Measurements from ENCODE around the gene PSMG2.

PSMG2 gene

GRCh38 chr18:12737243-12737902, 34.5 kb downstream of the PSMG2 start:
- H3K79me2 ChIP-seq (ENCODE audit: control insufficient read depth, low read length), result no peaks in the 10 kb centered on the region
- TF ChIP-seq CTCF (IDR thresholded peaks at IDR 0.05; ENCODE audit: low read depth, low read length, poor library complexity, severe bottlenecking) (no peak), EZH2phosphoT487 (IDR thresholded peaks at IDR 0.05; ENCODE audit: borderline replicate concordance, low read length) (no peak)
- no peaks in the 10 kb centered on the region for H3F3A ChIP-seq (ENCODE audit: control insufficient read depth, insufficient read depth)
- H3K4me3 ChIP-seq (ENCODE audit: low read length), result no peak overlapping the region
- no peaks in the 10 kb centered on the region for H4K20me1 ChIP-seq (ENCODE audit: control insufficient read depth, insufficient read depth, low read depth, low read length)
- H3K9me2 ChIP-seq (replicated peaks; ENCODE audit: control insufficient read depth, low read length), result no peaks in the 10 kb centered on the region
- H3K27me3 ChIP-seq (ENCODE audit: control insufficient read depth, low read length), result 0 out of 2 replicates have a peak, but pooled peaks cover 2% of the 10 kb centered on the region
- H3K36me3 ChIP-seq (ENCODE audit: control insufficient read depth, low read length), result no peaks in the 10 kb centered on the region
- no peaks in the 10 kb centered on the region for H3K4me1 ChIP-seq (ENCODE audit: control insufficient read depth, low read length)
- H3K9me3 ChIP-seq (ENCODE audit: control insufficient read depth, insufficient read depth, low read length), result no peaks in the 10 kb centered on the region
- no peak overlapping the region for H3K27ac ChIP-seq (ENCODE audit: low read depth, low read length)
- no peak overlapping the region for H3K4me2 ChIP-seq (ENCODE audit: low read length)

GRCh38 chr18:12741351-12741750, 38.5 kb downstream of the PSMG2 start:
- H3K4me2 ChIP-seq (ENCODE audit: low read length), result no peak overlapping the region
- H3K27ac ChIP-seq (ENCODE audit: low read depth, low read length), result no peak overlapping the region
- TF ChIP-seq EZH2phosphoT487 (IDR thresholded peaks at IDR 0.05; ENCODE audit: borderline replicate concordance, low read length) (no peak), CTCF (IDR thresholded peaks at IDR 0.05; ENCODE audit: low read depth, low read length, poor library complexity, severe bottlenecking) (no peak)

GRCh38 chr18:12742453-12742852, 39.6 kb downstream of the PSMG2 start:
- no peaks in the 10 kb centered on the region for H3K36me3 ChIP-seq (ENCODE audit: control insufficient read depth, low read length)
- no peak overlapping the region for H3K4me2 ChIP-seq (ENCODE audit: low read length)
- H3F3A ChIP-seq (ENCODE audit: control insufficient read depth, insufficient read depth), result no peaks in the 10 kb centered on the region
- H3K27me3 ChIP-seq (ENCODE audit: control insufficient read depth, low read length), result peaks cover 9% of the 10 kb centered on the region; the same call in 1 of the 2 replicates
- H3K4me3 ChIP-seq (ENCODE audit: low read length), result no peak overlapping the region
- no peaks in the 10 kb centered on the region for H3K79me2 ChIP-seq (ENCODE audit: control insufficient read depth, low read length)
- H3K9me2 ChIP-seq (replicated peaks; ENCODE audit: control insufficient read depth, low read length), result no peaks in the 10 kb centered on the region
- H4K20me1 ChIP-seq (ENCODE audit: control insufficient read depth, insufficient read depth, low read depth, low read length), result no peaks in the 10 kb centered on the region
- no peaks in the 10 kb centered on the region for H3K4me1 ChIP-seq (ENCODE audit: control insufficient read depth, low read length)
- H3K9me3 ChIP-seq (ENCODE audit: control insufficient read depth, insufficient read depth, low read length), result no peaks in the 10 kb centered on the region
- TF ChIP-seq EZH2phosphoT487 (IDR thresholded peaks at IDR 0.05; ENCODE audit: borderline replicate concordance, low read length), result no peak
- TF ChIP-seq CTCF (IDR thresholded peaks at IDR 0.05; ENCODE audit: low read depth, low read length, poor library complexity, severe bottlenecking), result no peak
- no peak overlapping the region for H3K27ac ChIP-seq (ENCODE audit: low read depth, low read length)

More at GRCh38 chr18:12741351-12741750, 38.5 kb downstream of the PSMG2 start:
- Histone ChIP-seq H3K4me3 (ENCODE audit: low read length) (no peak overlapping the region), H3K27me3 (ENCODE audit: control insufficient read depth, low read length) (peaks cover 9% of the 10 kb centered on the region; the same call in 1 of the 2 replicates), H3K4me1 (ENCODE audit: control insufficient read depth, low read length) (no peaks in the 10 kb centered on the region), H3F3A (ENCODE audit: control insufficient read depth, insufficient read depth) (no peaks in the 10 kb centered on the region), H3K9me2 (replicated peaks; ENCODE audit: control insufficient read depth, low read length) (no peaks in the 10 kb centered on the region), H3K9me3 (ENCODE audit: control insufficient read depth, insufficient read depth, low read length) (no peaks in the 10 kb centered on the region), H3K79me2 (ENCODE audit: control insufficient read depth, low read length) (no peaks in the 10 kb centered on the region), H3K36me3 (ENCODE audit: control insufficient read depth, low read length) (no peaks in the 10 kb centered on the region), H4K20me1 (ENCODE audit: control insufficient read depth, insufficient read depth, low read depth, low read length) (no peaks in the 10 kb centered on the region)

Measured in DOHH2 (cell line).